Stimulated activated CD8-positive, alpha-beta memory T cell treated with anti-CD3 and anti-CD28 coated beads, Interleukin-2, amount 100 ng/mL, for 48 hours (primary cell): ENCODE data around the gene ZMYM1.
"Not testable (repeated sequence)": the region's sequence is repeated elsewhere in the genome, so short reads cannot be mapped to it uniquely, and the experiment has no call there.

Source experiments
- DNase-seq, 2 donors: peaks; one replicate each; pipeline ENCODE4 v3.0.0-alpha.2; 2020; ENCODE audit warnings: low read depth in 2 of 2

Gene ZMYM1

GRCh38 chr1:35079003-35079930 lies at the start of gene ZMYM1:
TSS of gene ZMYM1 (plus strand) at chr1:35079385. CDS start at chr1:35093988, 14,603 bp downstream.
- DNase-seq = peak; percentile 78 to 86

GRCh38 chr1:35029761-35030160 lies 49.4 kb upstream of the ZMYM1 start:
- DNase-seq = no peak

GRCh38 chr1:35030338-35030737 lies 48.8 kb upstream of the ZMYM1 start:
- DNase-seq = no peak

- peak; percentile 4 to 21 for DNase-seq
Measured at GRCh38 chr1:35030756-35031446, 48.3 kb upstream of the ZMYM1 start.

GRCh38 chr1:35032384-35032739 lies 46.8 kb upstream of the ZMYM1 start:
- no peak for DNase-seq

- no peak for DNase-seq
Measured at GRCh38 chr1:35033346-35033745, 45.8 kb upstream of the ZMYM1 start.

- DNase-seq = no peak
Measured at GRCh38 chr1:35036621-35037020, 42.6 kb upstream of the ZMYM1 start.

GRCh38 chr1:35037206-35037605 lies 42.0 kb upstream of the ZMYM1 start:
- no peak for DNase-seq

GRCh38 chr1:35038723-35039122 lies 40.5 kb upstream of the ZMYM1 start:
- no peak for DNase-seq

- no peak for DNase-seq
Measured at GRCh38 chr1:35043498-35043897, 35.7 kb upstream of the ZMYM1 start.

- no peak for DNase-seq
Measured at GRCh38 chr1:35044431-35044830, 34.8 kb upstream of the ZMYM1 start.

- no peak for DNase-seq
Measured at GRCh38 chr1:35046730-35047129, 32.5 kb upstream of the ZMYM1 start.

GRCh38 chr1:35047188-35047858 lies 31.9 kb upstream of the ZMYM1 start:
- DNase-seq = no peak

GRCh38 chr1:35049116-35049515 lies 30.1 kb upstream of the ZMYM1 start:
- no peak for DNase-seq

- no peak for DNase-seq
Measured at GRCh38 chr1:35053433-35053832, 25.8 kb upstream of the ZMYM1 start.

- DNase-seq = not testable (repeated sequence)
Measured at GRCh38 chr1:35054282-35054681, 24.9 kb upstream of the ZMYM1 start.

GRCh38 chr1:35058321-35058720 lies 20.9 kb upstream of the ZMYM1 start:
- not testable (repeated sequence) for DNase-seq

GRCh38 chr1:35058988-35059387 lies 20.2 kb upstream of the ZMYM1 start:
- DNase-seq = no peak

- DNase-seq = no peak
Measured at GRCh38 chr1:35062518-35063196, 16.5 kb upstream of the ZMYM1 start.

- DNase-seq = no peak
Measured at GRCh38 chr1:35064265-35064664, 14.9 kb upstream of the ZMYM1 start.

GRCh38 chr1:35069746-35070145 lies 9.4 kb upstream of the ZMYM1 start:
- DNase-seq = no peak

- DNase-seq = no peak
Measured at GRCh38 chr1:35073265-35073811, 5.8 kb upstream of the ZMYM1 start.
